LNCAP (cell line): ENCODE data around the gene MACROD2.

Experiments used
- CTCF ChIP-seq: fragments of 450-650 bp; IDR thresholded peaks from 2 replicates; pipeline ENCODE4 v1.5.1; 2017; ENCODE audit warnings: mild to moderate bottlenecking

The MACROD2 gene

GRCh38 chr20:14446446-14446845 is 451.1 kb downstream of the MACROD2 start:
- no peak for TF ChIP-seq CTCF

GRCh38 chr20:14449323-14449722 is 454.0 kb downstream of the MACROD2 start:
- TF ChIP-seq CTCF = no peak

GRCh38 chr20:14450256-14450655 is 454.9 kb downstream of the MACROD2 start:
- TF ChIP-seq CTCF = no peak

- no peak for TF ChIP-seq CTCF
Observed at GRCh38 chr20:14451458-14451857, 456.1 kb downstream of the MACROD2 start.

- no peak for TF ChIP-seq CTCF
Observed at GRCh38 chr20:14453259-14453658, 457.9 kb downstream of the MACROD2 start.

- TF ChIP-seq CTCF = no peak
Observed at GRCh38 chr20:14454296-14454695, 459.0 kb downstream of the MACROD2 start.

- TF ChIP-seq CTCF = no peak
Observed at GRCh38 chr20:14470231-14470899, 475.0 kb downstream of the MACROD2 start.
